22Rv1 (cell line): ENCODE data around the gene PSMG3.
"Not testable (repeated sequence)": the region's sequence is repeated elsewhere in the genome, so short reads cannot be mapped to it uniquely, and the experiment has no call there.

Experiments used
- H3K27ac ChIP-seq: fragments of 450-650 bp; 2 replicates; pipeline ENCODE4 v1.5.1; 2017
- ZFX ChIP-seq: fragments of 450-650 bp; IDR thresholded peaks from 2 replicates; pipeline ENCODE4 v1.6.1; 2017; ENCODE audit warnings: antibody characterized with exemption, borderline replicate concordance
- TF ChIP-seq, protein P1 (sequence below): fragments of 450-650 bp; IDR thresholded peaks from 2 replicates; pipeline ENCODE4 v1.5.1; 2017; ENCODE audit warnings: mild to moderate bottlenecking

The PSMG3 gene

DNA sequence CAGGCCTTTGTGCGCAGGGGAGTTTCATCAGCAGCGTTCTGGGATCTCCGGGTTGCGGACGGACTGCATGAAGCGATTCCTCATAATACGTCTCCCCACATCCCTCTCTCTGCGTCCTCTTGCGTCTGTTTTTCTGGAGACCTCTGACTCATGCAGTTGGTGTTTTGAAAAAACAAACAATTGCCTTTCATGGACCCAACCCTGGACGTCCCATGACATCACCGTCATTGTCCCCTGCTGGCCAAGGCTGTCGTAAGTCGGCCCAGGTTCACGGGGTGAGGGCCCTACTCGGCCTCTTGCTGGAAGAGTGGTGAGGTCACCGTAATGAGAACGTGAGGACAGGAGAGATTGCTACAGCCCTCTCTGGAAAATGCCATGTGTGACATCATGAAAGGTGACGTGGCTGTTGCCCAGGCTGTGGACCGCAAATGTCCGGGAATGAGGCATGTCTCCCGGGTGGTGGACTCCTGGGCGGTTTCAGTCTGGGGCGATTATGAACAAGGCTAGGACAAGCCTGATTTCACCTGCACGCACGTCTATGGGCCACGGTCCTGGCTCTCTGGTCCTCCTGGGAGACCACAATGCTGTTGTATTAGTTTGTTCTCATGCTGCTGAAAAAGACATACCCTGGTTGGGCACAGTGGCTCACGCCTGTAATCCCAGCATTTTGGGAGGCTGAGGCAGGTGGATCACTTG, 49.1 kb downstream of the PSMG3 start:
- H3K27ac ChIP-seq = no peak overlapping the region
- TF ChIP-seq, protein P1, sequence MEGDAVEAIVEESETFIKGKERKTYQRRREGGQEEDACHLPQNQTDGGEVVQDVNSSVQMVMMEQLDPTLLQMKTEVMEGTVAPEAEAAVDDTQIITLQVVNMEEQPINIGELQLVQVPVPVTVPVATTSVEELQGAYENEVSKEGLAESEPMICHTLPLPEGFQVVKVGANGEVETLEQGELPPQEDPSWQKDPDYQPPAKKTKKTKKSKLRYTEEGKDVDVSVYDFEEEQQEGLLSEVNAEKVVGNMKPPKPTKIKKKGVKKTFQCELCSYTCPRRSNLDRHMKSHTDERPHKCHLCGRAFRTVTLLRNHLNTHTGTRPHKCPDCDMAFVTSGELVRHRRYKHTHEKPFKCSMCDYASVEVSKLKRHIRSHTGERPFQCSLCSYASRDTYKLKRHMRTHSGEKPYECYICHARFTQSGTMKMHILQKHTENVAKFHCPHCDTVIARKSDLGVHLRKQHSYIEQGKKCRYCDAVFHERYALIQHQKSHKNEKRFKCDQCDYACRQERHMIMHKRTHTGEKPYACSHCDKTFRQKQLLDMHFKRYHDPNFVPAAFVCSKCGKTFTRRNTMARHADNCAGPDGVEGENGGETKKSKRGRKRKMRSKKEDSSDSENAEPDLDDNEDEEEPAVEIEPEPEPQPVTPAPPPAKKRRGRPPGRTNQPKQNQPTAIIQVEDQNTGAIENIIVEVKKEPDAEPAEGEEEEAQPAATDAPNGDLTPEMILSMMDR = no peak
- TF ChIP-seq ZFX = no peak

DNA sequence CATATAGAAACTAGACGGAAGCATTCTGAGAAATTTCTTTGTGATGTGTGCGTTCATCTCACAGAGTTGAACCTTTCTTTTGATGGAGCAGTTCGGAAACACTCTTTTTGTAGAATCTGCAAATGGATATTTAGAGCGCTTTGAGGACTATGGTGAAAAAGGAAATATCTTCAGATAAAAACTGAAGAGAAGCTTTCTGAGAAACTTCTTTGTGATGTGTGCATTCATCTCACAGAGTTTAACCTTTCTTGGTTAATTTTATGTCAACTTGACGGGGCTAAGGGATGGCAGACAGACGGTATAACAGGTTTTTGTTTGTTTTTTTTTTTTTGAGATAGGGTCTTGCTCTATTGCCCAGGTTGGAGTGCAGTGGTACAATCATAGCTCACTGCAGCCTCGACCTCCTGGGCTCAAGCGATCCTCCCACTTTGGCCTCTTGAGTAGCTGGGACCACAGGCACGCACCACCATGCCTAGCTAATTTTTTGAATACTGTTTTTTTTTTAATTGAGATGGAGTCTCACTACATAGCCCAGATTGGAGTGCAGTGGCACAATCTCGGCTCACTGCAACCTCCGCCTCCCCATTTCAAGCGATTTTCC, 50.4 kb downstream of the PSMG3 start:
- not testable (repeated sequence) for H3K27ac ChIP-seq
